ENCODE data around the gene EXOC2. TPM values are rescaled to one million over a fixed set of nuclear protein-coding genes. Genes with fewer than 3 reads are reported as not detected.

EXOC2 gene
- total RNA-seq, 1 experiment from 2014 or later = 45.7 TPM

GRCh38 chr6:466564-466963, 226.4 kb downstream of the EXOC2 start:
- Mint-ChIP-seq H3K27ac (no peak overlapping the region), H3K4me3 (no peak overlapping the region), H3K4me1 (no peaks in the 10 kb centered on the region), H3K27me3 (ENCODE audit: low read depth) (peaks cover 3% of the 10 kb centered on the region; the same call in 1 of the 2 replicates), H3K36me3 (no peaks in the 10 kb centered on the region), H3K9me3 (peaks cover 11% of the 10 kb centered on the region)
- DNase-seq (ENCODE audit: low spot score) (no peak), ATAC-seq (no peak)
- ChIA-PET CTCF (no interaction called here), POLR2A (no interaction called here)
- TF ChIP-seq USF1 (CRISPR knock-in tag; IDR thresholded peaks at IDR 0.05) (no peak), TCF7 (CRISPR knock-in tag; IDR thresholded peaks at IDR 0.05; ENCODE audit: low read depth) (no peak), FOXJ3 (CRISPR knock-in tag; IDR thresholded peaks at IDR 0.05; ENCODE audit: borderline replicate concordance) (no peak), ZNF423 (CRISPR knock-in tag; IDR thresholded peaks at IDR 0.05) (no peak), ARID4B (CRISPR knock-in tag; IDR thresholded peaks at IDR 0.05; ENCODE audit: borderline replicate concordance) (no peak), OVOL2 (CRISPR knock-in tag; IDR thresholded peaks at IDR 0.05; ENCODE audit: borderline replicate concordance) (no peak), ZNF671 (CRISPR knock-in tag; IDR thresholded peaks at IDR 0.05) (no peak)

GRCh38 chr6:465531-466348, 227.2 kb downstream of the EXOC2 start:
- H3K27me3 Mint-ChIP-seq (ENCODE audit: low read depth) = peaks cover 3% of the 10 kb centered on the region; the same call in 1 of the 2 replicates
- DNase-seq (ENCODE audit: low spot score) (no peak), ATAC-seq (no peak)
- ChIA-PET POLR2A (no interaction called here), CTCF (no interaction called here)
- no peaks in the 10 kb centered on the region for H3K36me3 Mint-ChIP-seq
- no peaks in the 10 kb centered on the region for H3K4me1 Mint-ChIP-seq
- peaks cover 11% of the 10 kb centered on the region for H3K9me3 Mint-ChIP-seq
- no peak overlapping the region for H3K27ac Mint-ChIP-seq
- TF ChIP-seq RORB (CRISPR knock-in tag; IDR thresholded peaks at IDR 0.05) = no peak
- no peak for TF ChIP-seq AFF4 (CRISPR knock-in tag; IDR thresholded peaks at IDR 0.05; ENCODE audit: borderline replicate concordance)
- no peak for TF ChIP-seq ZNF416 (CRISPR knock-in tag; IDR thresholded peaks at IDR 0.05)
- TF ChIP-seq ATF1 (CRISPR knock-in tag; IDR thresholded peaks at IDR 0.05) = no peak
- TF ChIP-seq CREB1 (CRISPR knock-in tag; IDR thresholded peaks at IDR 0.05) = no peak
- TF ChIP-seq FOXP1 (CRISPR knock-in tag; IDR thresholded peaks at IDR 0.05; ENCODE audit: borderline replicate concordance) = no peak
- TF ChIP-seq TCF7 (CRISPR knock-in tag; IDR thresholded peaks at IDR 0.05; ENCODE audit: low read depth) = no peak
- no peak for TF ChIP-seq ZMAT4 (CRISPR knock-in tag; IDR thresholded peaks at IDR 0.05)
- no peak for TF ChIP-seq CTCF (IDR thresholded peaks at IDR 0.05)
- no peak for TF ChIP-seq ESRRA (CRISPR knock-in tag; IDR thresholded peaks at IDR 0.05; ENCODE audit: borderline replicate concordance)
- TF ChIP-seq EMX1 (CRISPR knock-in tag; IDR thresholded peaks at IDR 0.05) = no peak
- no peak for TF ChIP-seq MYBL2 (CRISPR knock-in tag; IDR thresholded peaks at IDR 0.05)
- TF ChIP-seq KAT7 (CRISPR knock-in tag; IDR thresholded peaks at IDR 0.05; ENCODE audit: borderline replicate concordance) = no peak
- no peak for TF ChIP-seq ZNF138 (CRISPR knock-in tag; conservative IDR thresholded peaks at IDR 0.05)
- TF ChIP-seq SP1 (CRISPR knock-in tag; conservative IDR thresholded peaks at IDR 0.05) = no peak
- H3K4me3 Mint-ChIP-seq = no peak overlapping the region

Measured in WTC11 (cell line).